Measurements from ENCODE around the gene DCUN1D1. TPM values are rescaled to one million over a fixed set of nuclear protein-coding genes. Genes with fewer than 3 reads are reported as not detected.

DCUN1D1 gene
- total and polyA plus RNA-seq, 2 of the 13 experiments (the other 11 are each of a cell fraction or from before 2014, with no cell fraction given), result 10.5 to 39.7 TPM

- Histone ChIP-seq H3K27me3 (ENCODE audit: control insufficient read depth in 1 of 2, insufficient read depth in 2 of 2, low read length in 2 of 2) (no peaks in the 10 kb centered on the region), H3K79me2 (ENCODE audit: insufficient read depth, low read length) (no peaks in the 10 kb centered on the region), H3K9me3 (ENCODE audit: low read length) (no peaks in the 10 kb centered on the region), H2AFZ (ENCODE audit: low read length) (no peak overlapping the region), H3K4me1 (ENCODE audit: insufficient read depth, low read length) (no peaks in the 10 kb centered on the region), H3K9ac (ENCODE audit: insufficient read depth, low read depth, low read length) (no peak overlapping the region), H3K4me3 (replicated peaks in 1 of 3; ENCODE audit: insufficient read depth in 1 of 3, low read depth in 2 of 3, low read length in 3 of 3) (no peak overlapping the region), H3K4me2 (ENCODE audit: low read depth, low read length) (no peak overlapping the region), H3K36me3 (replicated peaks in 1 of 2; ENCODE audit: control insufficient read depth in 1 of 2, insufficient read depth in 2 of 2, low read length in 2 of 2) (peaks cover 0 to 10% of the 10 kb centered on the region in 2 experiments; a peak in 2 of 5 replicates), H4K20me1 (ENCODE audit: insufficient read depth, low read length) (no peaks in the 10 kb centered on the region), H3K27ac (ENCODE audit: extremely low read length, insufficient read depth, low read length) (no peak overlapping the region)
- BruUV-seq (replicated peaks), result no TSS peak
- ATAC-seq (no peak), DNase-seq (ENCODE audit: low spot score) (no peak), FAIRE-seq (no peak)
- TF ChIP-seq ZNF547 (CRISPR knock-in tag; IDR thresholded peaks at IDR 0.05) (no peak), ZNF446 (CRISPR knock-in tag; IDR thresholded peaks at IDR 0.05) (no peak), ZNF609 (CRISPR knock-in tag; IDR thresholded peaks at IDR 0.05; ENCODE audit: borderline replicate concordance) (no peak), DRAP1 (CRISPR knock-in tag; IDR thresholded peaks at IDR 0.05) (no peak), REPIN1 (CRISPR knock-in tag; IDR thresholded peaks at IDR 0.05; ENCODE audit: borderline replicate concordance, low read depth) (no peak), SRSF9 (IDR thresholded peaks at IDR 0.05; ENCODE audit: borderline replicate concordance, insufficient read depth, low read depth, low read length, poor library complexity, severe bottlenecking) (no peak), ZBTB34 (CRISPR knock-in tag; IDR thresholded peaks at IDR 0.05) (no peak), THAP9 (CRISPR knock-in tag; IDR thresholded peaks at IDR 0.05; ENCODE audit: borderline replicate concordance) (no peak), RARG (CRISPR knock-in tag; IDR thresholded peaks at IDR 0.05; ENCODE audit: low read depth) (no peak), THAP7 (CRISPR knock-in tag; IDR thresholded peaks at IDR 0.05) (no peak)
- ChIA-PET CTCF (ENCODE audit: low intra/inter-chr PET ratio, low total read pairs) (no interaction called here), POLR2A (no interaction called here)
- 98% methylated on average over 5 of the region's 5 CpGs for WGBS (ENCODE audit: low lambda C conversion rate)
- intact Hi-C loops (cut with micrococcal nuclease; ENCODE audit: unreplicated experiment), result no loop called here
- in situ Hi-C loops (cut with HindIII; ENCODE audit: extremely low pct_ligation_motif_present, low pct_unique_long_range_greater_than_20kb), result no loop called here
Observed at GRCh38 chr3:183013074-183013473, 32.7 kb upstream of the DCUN1D1 start.
